Spleen (tissue), 11 donors: Measurements from ENCODE around the gene GRM8. TPM values are rescaled to one million over a fixed set of nuclear protein-coding genes. Genes with fewer than 3 reads are reported as not detected.

Experiments used
- DNase-seq: peaks from one replicate; pipeline ENCODE4 v3.0.0-alpha.2; 2020
- H3K27ac ChIP-seq, 8 donors: fragments of 200-600 bp; sonication (generic) in 7 of 8; 1 replicate in 4 of 8; 2 replicates in 4 of 8; pipeline versions ENCODE4 v1.5.0 to v1.8.0; 2016 to 2021; ENCODE audit warnings: inconsistent platforms in 4 of 8, mild to moderate bottlenecking in 4 of 8, moderate library complexity in 1 of 8
- H3K27me3 ChIP-seq, 7 donors: fragments of 200-600 bp; sonication (generic) in 6 of 7; replicated peaks in 1 of 7; 1 replicate in 4 of 7; 2 replicates in 3 of 7; pipeline versions ENCODE4 v1.5.0 to v1.8.0; 2016 to 2021; ENCODE audit warnings: inconsistent platforms in 3 of 7, mild to moderate bottlenecking in 1 of 7
- H3K36me3 ChIP-seq, 6 donors: fragments of 200-600 bp; sonication (generic) in 5 of 6; 1 replicate in 4 of 6; 2 replicates in 2 of 6; pipeline versions ENCODE4 v1.5.0 to v1.8.0; 2016 to 2021; ENCODE audit warnings: inconsistent platforms in 2 of 6
- H3K4me1 ChIP-seq, 6 donors: fragments of 200-600 bp; sonication (generic) in 5 of 6; 1 replicate in 3 of 6; 2 replicates in 3 of 6; pipeline versions ENCODE4 v1.5.0 to v1.8.0; 2016 to 2021; ENCODE audit warnings: inconsistent platforms in 3 of 6
- H3K4me3 ChIP-seq, 8 donors: fragments of 200-600 bp; sonication (generic) in 7 of 8; 1 replicate in 4 of 8; 2 replicates in 4 of 8; pipeline versions ENCODE4 v1.5.0 to v1.8.0; 2016 to 2021; ENCODE audit warnings: inconsistent platforms in 4 of 8, mild to moderate bottlenecking in 4 of 8, moderate library complexity in 2 of 8
- H3K9me3 ChIP-seq, 8 donors: fragments of 200-600 bp; sonication (generic) in 7 of 8; 1 replicate in 4 of 8; 2 replicates in 4 of 8; pipeline versions ENCODE4 v1.5.0 to v1.8.0; 2016 to 2021; ENCODE audit warnings: inconsistent platforms in 4 of 8
- POLR2A ChIP-seq, 3 donors: fragments of 450-650 bp; IDR thresholded peaks; one replicate each; pipeline ENCODE4 v1.5.1; 2017; ENCODE audit warnings: antibody characterized with exemption in 3 of 3, mild to moderate bottlenecking in 1 of 3
- POLR2AphosphoS5 ChIP-seq, 3 donors: sonication (generic); formaldehyde crosslinking; IDR thresholded peaks; one replicate each; pipeline ENCODE4 v1.5.1; 2017; ENCODE audit warnings: antibody characterized with exemption in 3 of 3
- WGBS, 5 donors: extraction: QIAGEN DNeasy Blood & Tissue Kit in 3 of 5; methylation state at CpG; one replicate each; pipeline versions ENCODE4 v1.1.5 to v1.1.7; 2013 to 2018; 5-methylcytosine and 5-hydroxymethylcytosine counted together
- intact Hi-C: fragments of 100-400 bp; cut with DNase I; formaldehyde crosslinking; loops from one replicate; pipeline ENCODE4 v1.15.0; 2023; ENCODE audit warnings: low total_unique reads
- polyA plus RNA-seq, 3 donors: library from polyadenylated mRNA; stranded (reverse); fragments of 200-250 nt; gene quantifications; one replicate each; pipeline ENCODE4 v1.2.1, GENCODE V29; 2013
- total RNA-seq, 7 donors: library from RNA; depleted of rRNA in 3 of 7; stranded (reverse); fragments of >200 nt in 3 of 7; fragmentation: NEBNext Ultra II Directional in 4 of 7; extraction: Animal tissue kit (Norgen Biotek cat#: 25700) in 4 of 7; gene quantifications; one replicate each; pipeline versions ENCODE4 v1.1.0 to v1.2.1, GENCODE V29; 2016 to 2021
- TF ChIP-seq, protein P1 (sequence below), 11 experiments: fragments of 200-600 bp in 7 of 11; fragments of 450-650 bp in 4 of 11; sonication (generic) in 4 of 11; IDR thresholded peaks in 8 of 11; conservative IDR thresholded peaks in 3 of 11; 1 replicate in 7 of 11; 2 replicates in 4 of 11; pipeline versions ENCODE4 v1.4.0 to v1.8.0; 2016 to 2021; ENCODE audit warnings: antibody characterized with exemption in 11 of 11, inconsistent platforms in 4 of 11, mild to moderate bottlenecking in 1 of 11
- donor health status: healthy with polysubstance abuse.
- donor health status: DM: no; HTN: no; CAD: no; lungs with moderate emphysema.
- donor health status: DM: no; HTN: no; CAD: no.
- donor health status: Bipolar disorder and iron deficiency.
- donor health status: healthy.
- donor health status: DM: no; HTN: no; CAD: no.
- donor health status: DM: yes; HTN: yes; CAD: no.

GRM8 gene
- total and polyA plus RNA-seq, 10 donors: 0.30 to 0.60 TPM; not detected in 8

DNA sequence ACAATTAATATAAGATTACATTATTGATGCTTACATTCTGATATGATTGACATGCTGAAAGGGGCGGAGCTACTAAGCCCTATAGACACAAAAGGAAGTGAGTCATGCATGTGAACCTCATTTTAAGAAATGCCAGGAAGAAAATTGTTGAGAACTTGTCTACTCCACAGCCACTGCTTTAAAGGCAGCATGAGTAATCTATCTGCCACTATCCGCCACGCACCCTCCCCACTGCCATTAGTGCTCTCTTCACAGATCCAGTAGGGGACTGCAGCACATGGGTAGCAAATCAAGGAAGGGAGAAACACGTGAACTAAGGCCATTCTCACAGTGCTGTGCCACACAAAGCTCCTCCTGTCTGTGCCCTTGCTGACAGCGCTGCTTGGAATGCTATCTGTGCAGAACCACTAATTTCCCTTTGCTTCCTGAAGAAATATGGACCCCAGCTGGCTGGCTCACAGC is 524.8 kb downstream of the GRM8 start:
- TF ChIP-seq, protein P1, sequence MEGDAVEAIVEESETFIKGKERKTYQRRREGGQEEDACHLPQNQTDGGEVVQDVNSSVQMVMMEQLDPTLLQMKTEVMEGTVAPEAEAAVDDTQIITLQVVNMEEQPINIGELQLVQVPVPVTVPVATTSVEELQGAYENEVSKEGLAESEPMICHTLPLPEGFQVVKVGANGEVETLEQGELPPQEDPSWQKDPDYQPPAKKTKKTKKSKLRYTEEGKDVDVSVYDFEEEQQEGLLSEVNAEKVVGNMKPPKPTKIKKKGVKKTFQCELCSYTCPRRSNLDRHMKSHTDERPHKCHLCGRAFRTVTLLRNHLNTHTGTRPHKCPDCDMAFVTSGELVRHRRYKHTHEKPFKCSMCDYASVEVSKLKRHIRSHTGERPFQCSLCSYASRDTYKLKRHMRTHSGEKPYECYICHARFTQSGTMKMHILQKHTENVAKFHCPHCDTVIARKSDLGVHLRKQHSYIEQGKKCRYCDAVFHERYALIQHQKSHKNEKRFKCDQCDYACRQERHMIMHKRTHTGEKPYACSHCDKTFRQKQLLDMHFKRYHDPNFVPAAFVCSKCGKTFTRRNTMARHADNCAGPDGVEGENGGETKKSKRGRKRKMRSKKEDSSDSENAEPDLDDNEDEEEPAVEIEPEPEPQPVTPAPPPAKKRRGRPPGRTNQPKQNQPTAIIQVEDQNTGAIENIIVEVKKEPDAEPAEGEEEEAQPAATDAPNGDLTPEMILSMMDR (IDR thresholded peaks at IDR 0.05 in 8 of 11, conservative IDR thresholded peaks at IDR 0.05 in 3 of 11): no peak
- TF ChIP-seq POLR2AphosphoS5 (IDR thresholded peaks at IDR 0.05) (no peak), POLR2A (IDR thresholded peaks at IDR 0.05) (no peak)
- intact Hi-C loops: no loop called here
- no peaks in the 10 kb centered on the region for H3K4me1 ChIP-seq
- H3K27ac ChIP-seq: no peak overlapping the region
- no peak for DNase-seq
- no peaks in the 10 kb centered on the region for H3K36me3 ChIP-seq
- no peak overlapping the region for H3K4me3 ChIP-seq
- WGBS, 5 donors: 58 to 82% (median 74%) methylated on average over 4 to 5 of the region's 5 CpGs
- H3K27me3 ChIP-seq: no peaks in the 10 kb centered on the region
- H3K9me3 ChIP-seq: no peaks in the 10 kb centered on the region

DNA sequence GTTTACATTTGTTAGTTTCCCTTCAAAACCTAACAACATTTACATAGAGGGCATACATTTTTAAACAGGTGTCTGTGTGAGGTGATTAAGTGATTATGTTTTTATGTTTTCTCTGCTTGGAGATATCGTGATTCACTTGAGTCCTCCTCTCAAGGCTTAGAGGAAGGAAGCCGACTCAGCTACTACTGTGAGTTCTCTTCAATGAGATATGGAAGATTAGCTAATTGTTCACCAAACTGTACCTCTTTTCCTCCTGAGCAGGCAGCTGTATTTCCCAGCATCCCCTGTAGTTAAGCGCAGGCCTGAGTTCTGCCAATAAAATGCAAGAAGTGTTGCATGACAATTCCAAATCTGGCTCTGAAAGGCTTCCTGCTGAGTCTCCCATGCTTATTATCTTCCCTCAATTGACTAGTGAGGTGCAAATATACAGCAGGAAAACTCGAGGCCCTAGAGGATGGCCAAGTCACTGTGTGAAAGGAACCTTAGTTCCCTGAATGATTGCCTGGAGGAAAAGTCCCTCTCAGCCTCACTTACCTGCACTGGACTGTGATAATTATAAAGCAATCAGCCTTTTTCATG is 528.7 kb downstream of the GRM8 start:
- Histone ChIP-seq H3K9me3 (no peaks in the 10 kb centered on the region), H3K27me3 (no peaks in the 10 kb centered on the region), H3K36me3 (no peaks in the 10 kb centered on the region), H3K27ac (no peak overlapping the region), H3K4me3 (no peak overlapping the region), H3K4me1 (no peaks in the 10 kb centered on the region)
- no peak for DNase-seq
- 55 to 63% (median 57%) methylated on average over 4 of the region's 4 CpGs for WGBS, 5 donors
- TF ChIP-seq POLR2A (IDR thresholded peaks at IDR 0.05): no peak
- TF ChIP-seq, protein P1 (IDR thresholded peaks at IDR 0.05 in 8 of 11, conservative IDR thresholded peaks at IDR 0.05 in 3 of 11): no peak
- no peak for TF ChIP-seq POLR2AphosphoS5 (IDR thresholded peaks at IDR 0.05)
- intact Hi-C loops: no loop called here

DNA sequence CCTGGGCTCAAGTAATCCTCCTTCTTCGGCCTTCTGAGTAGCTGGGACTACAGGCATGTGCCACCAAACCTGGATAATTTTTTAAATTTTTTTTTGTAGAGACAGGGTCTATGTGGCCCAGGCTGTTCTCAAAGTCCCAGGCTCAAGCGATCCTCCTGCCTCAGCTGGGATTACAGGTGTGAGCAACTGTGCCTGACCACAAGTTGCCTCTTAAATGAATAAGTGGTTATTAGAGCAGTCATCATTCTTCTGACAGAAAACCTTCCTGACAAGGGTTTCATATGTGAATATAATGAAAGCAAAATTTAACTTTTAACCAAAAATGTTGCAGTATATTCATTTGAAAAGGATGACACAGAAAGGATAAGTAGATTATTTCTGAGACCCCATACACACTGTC is 532.5 kb downstream of the GRM8 start:
- Histone ChIP-seq H3K27ac (no peak overlapping the region), H3K4me3 (no peak overlapping the region), H3K4me1 (no peaks in the 10 kb centered on the region), H3K36me3 (no peaks in the 10 kb centered on the region), H3K27me3 (no peaks in the 10 kb centered on the region), H3K9me3 (no peaks in the 10 kb centered on the region)
- DNase-seq: no peak
- no peak for TF ChIP-seq POLR2AphosphoS5 (IDR thresholded peaks at IDR 0.05)
- TF ChIP-seq POLR2A (IDR thresholded peaks at IDR 0.05): no peak
- TF ChIP-seq, protein P1 (IDR thresholded peaks at IDR 0.05 in 8 of 11, conservative IDR thresholded peaks at IDR 0.05 in 3 of 11): no peak
- intact Hi-C loops: no loop called here
- WGBS, 5 donors: 77 to 90% (median 85%) methylated on average over 2 of the region's 2 CpGs

DNA sequence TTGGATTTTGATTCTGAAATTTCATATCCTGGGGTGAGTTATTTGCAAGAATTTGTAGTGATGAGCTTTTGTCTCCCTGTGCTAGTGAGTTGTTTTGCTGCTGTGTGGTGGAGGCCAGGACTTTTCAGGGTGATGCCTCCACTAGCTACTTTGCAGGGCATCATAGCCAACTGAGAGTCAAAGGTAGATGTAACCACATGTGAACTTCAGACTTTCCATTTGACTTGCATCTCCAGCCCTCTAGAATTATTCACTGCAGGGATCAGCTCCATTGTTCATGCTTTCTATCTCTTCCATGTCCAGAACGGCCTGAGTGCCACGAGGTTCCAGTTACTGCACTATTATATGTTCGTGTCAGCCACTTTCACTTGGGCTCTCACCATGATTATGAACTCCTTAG is 534.3 kb downstream of the GRM8 start:
- Histone ChIP-seq H3K4me3 (no peak overlapping the region), H3K36me3 (no peaks in the 10 kb centered on the region), H3K27ac (no peak overlapping the region), H3K27me3 (no peaks in the 10 kb centered on the region), H3K4me1 (no peaks in the 10 kb centered on the region), H3K9me3 (no peaks in the 10 kb centered on the region)
- 76 to 90% (median 85%) methylated on average over 3 of the region's 3 CpGs for WGBS, 5 donors
- intact Hi-C loops: no loop called here
- DNase-seq: no peak
- TF ChIP-seq, protein P1 (IDR thresholded peaks at IDR 0.05 in 8 of 11, conservative IDR thresholded peaks at IDR 0.05 in 3 of 11): no peak
- no peak for TF ChIP-seq POLR2A (IDR thresholded peaks at IDR 0.05)
- TF ChIP-seq POLR2AphosphoS5 (IDR thresholded peaks at IDR 0.05): no peak
